HG03045 (cell line): ENCODE measurements around the gene EIF1AX.
"Not testable (repeated sequence)": the region's sequence is repeated elsewhere in the genome, so short reads cannot be mapped to it uniquely, and the experiment has no call there.

ENCODE experiments used
- ATAC-seq: cut with Tn5 transposase; IDR thresholded peaks from one replicate; pipeline ENCODE4 v1.9.1; 2021; ENCODE audit warnings: mild to moderate bottlenecking, moderate library complexity; ENCODE audit not compliant: unreplicated experiment

The EIF1AX gene

GRCh38 chrX:20128670-20129069, 13.0 kb downstream of the EIF1AX start:
- ATAC-seq = no peak

GRCh38 chrX:20127440-20127839, 14.2 kb downstream of the EIF1AX start:
- not testable (repeated sequence) for ATAC-seq

- not testable (repeated sequence) for ATAC-seq
These were observed 14.8 kb downstream of the EIF1AX start for GRCh38 chrX:20126833-20127232.

GRCh38 chrX:20124964-20125363, 16.7 kb downstream of the EIF1AX start:
- ATAC-seq = no peak

- ATAC-seq = no peak
These were observed 23.4 kb downstream of the EIF1AX start for GRCh38 chrX:20118065-20118824.

- no peak for ATAC-seq
These were observed 24.9 kb downstream of the EIF1AX start, which contains the start of gene MAP7D2 for GRCh38 chrX:20116577-20117240. MAP7D2 (minus strand) TSS chrX:20116907; CDS start chrX:20116879, 28 bp downstream.

GRCh38 chrX:20116087-20116576, 25.5 kb downstream of the EIF1AX start:
- no peak for ATAC-seq

- ATAC-seq = no peak
These were observed 29.4 kb downstream of the EIF1AX start for GRCh38 chrX:20112022-20112774.

GRCh38 chrX:20111271-20111670, 30.4 kb downstream of the EIF1AX start:
- ATAC-seq = no peak

- no peak for ATAC-seq
These were observed 39.6 kb downstream of the EIF1AX start for GRCh38 chrX:20101934-20102581.

- ATAC-seq = no peak
These were observed 50.1 kb downstream of the EIF1AX start for GRCh38 chrX:20091499-20091898.

GRCh38 chrX:20089845-20090244, 51.8 kb downstream of the EIF1AX start:
- ATAC-seq = no peak

- no peak for ATAC-seq
These were observed 61.4 kb downstream of the EIF1AX start for GRCh38 chrX:20080277-20080676.
